Heart right ventricle (tissue), 16 donors: ENCODE measurements around the gene ATG4D. TPM values are rescaled to one million over a fixed set of nuclear protein-coding genes. Genes with fewer than 3 reads are reported as not detected.

Source experiments
- ATAC-seq, 8 donors: fragments of 200-7000 bp; cut with Tn5 transposase; one replicate each; pipeline ENCODE4 v1.9.1; 2020; ENCODE audit warnings: mild to moderate bottlenecking in 8 of 8, moderate library complexity in 8 of 8, moderate number of reproducible peaks in 1 of 8
- DNase-seq, 2 donors: peaks; one replicate each; pipeline ENCODE4 v3.0.0-alpha.2; 2020
- H3K27ac ChIP-seq, 10 donors: fragments of 200-600 bp; sonication (generic) in 2 of 10; one replicate each; pipeline versions ENCODE4 v1.5.0 to v1.8.0; 2020 to 2022; ENCODE audit warnings: mild to moderate bottlenecking in 3 of 10
- H3K27me3 ChIP-seq, 7 donors: fragments of 200-600 bp; one replicate each; pipeline ENCODE4 v1.8.0; 2021 to 2022; ENCODE audit warnings: mild to moderate bottlenecking in 2 of 7
- H3K36me3 ChIP-seq, 9 donors: fragments of 200-600 bp; sonication (generic) in 1 of 9; one replicate each; pipeline versions ENCODE4 v1.5.0 to v1.8.0; 2020 to 2022; ENCODE audit warnings: mild to moderate bottlenecking in 2 of 9
- H3K4me1 ChIP-seq, 9 donors: fragments of 200-600 bp; sonication (generic) in 1 of 9; one replicate each; pipeline versions ENCODE4 v1.5.0 to v1.8.0; 2020 to 2022; ENCODE audit warnings: mild to moderate bottlenecking in 4 of 9
- H3K4me3 ChIP-seq, 10 donors: fragments of 200-600 bp; sonication (generic) in 2 of 10; one replicate each; pipeline versions ENCODE4 v1.5.0 to v1.8.0; 2020 to 2022; ENCODE audit warnings: mild to moderate bottlenecking in 7 of 10, moderate library complexity in 2 of 10
- H3K9me3 ChIP-seq, 11 donors: fragments of 200-600 bp in 10 of 11; sonication (generic) in 2 of 11; one replicate each; pipeline versions ENCODE4 v1.5.0 to v1.8.0; 2013 to 2022; ENCODE audit warnings: mild to moderate bottlenecking in 2 of 11, control low read depth in 1 of 11, moderate library complexity in 1 of 11
- CTCF ChIP-seq, 9 donors: fragments of 200-600 bp; sonication (generic) in 2 of 9; IDR thresholded peaks; one replicate each; pipeline versions ENCODE4 v1.5.0 to v1.8.0; 2021 to 2022; ENCODE audit warnings: antibody characterized with exemption in 9 of 9, mild to moderate bottlenecking in 5 of 9, moderate library complexity in 1 of 9
- WGBS, 2 donors: extraction: QIAGEN DNeasy Blood & Tissue Kit; methylation state at CpG; one replicate each; pipeline ENCODE4 v1.1.7; 2013; ENCODE audit warnings: inconsistent platforms in 1 of 2; 5-methylcytosine and 5-hydroxymethylcytosine counted together
- intact Hi-C, 10 donors: fragments of 100-400 bp; cut with DNase I; formaldehyde crosslinking; loops; one replicate each; pipeline versions ENCODE4 v1.11.1 to v1.14.2; 2022
- polyA plus RNA-seq, 2 donors: library from polyadenylated mRNA; stranded (reverse); fragments of 200-250 nt; gene quantifications; one replicate each; pipeline ENCODE4 v1.2.3, GENCODE V29; 2013
- total RNA-seq, 10 donors: library from RNA; stranded (reverse); fragmentation: NEBNext Ultra II Directional in 3 of 10; extraction: Animal tissue kit (Norgen Biotek cat#: 25700) in 3 of 10; gene quantifications; one replicate each; pipeline versions ENCODE4 v1.2.1 to v1.2.4, GENCODE V29; 2021 to 2023
- donor health status: Arrhythmogenic right ventricular cardiomyopathy.
- donor health status: ischemic (EF 13 %, LVEDD 7.1; RV severe dilation, severe dysfunction).
- donor health status: healthy with polysubstance abuse.
- donor health status: DM: no; HTN: yes; CAD: no.
- donor health status: DM: no; HTN: no; CAD: no.
- donor health status: ischemic (EF 25% LVEDD 6.9; RV normal size, moderate dysfunction).
- donor health status: ischemic (EF 25% LVEDD 5.7; RV mildly dilated, moderate dysfunction).
- donor health status: healthy.
- donor health status: DM: yes; HTN: yes; CAD: no.
- donor health status: Ischemic cardiomyopathy.
- donor health status: ischemic (EF 35%, LVEDD 5.7; RV mildly dilated, moderate dysfunction).
- donor health status: nonischemic (EF 11% LVEDD 7.7; RV severe dilation, severe dysfunction).
- donor health status: DM: yes; HTN: yes; CAD: no.
- donor health status: PGD.
- donor health status: ischemic (EF 29% LVEDD 5.4; RV normal size, mild dysfunction).
- donor health status: nonischemic (EF 23%, LVEDD 6.1; RV moderate dilation, normal function).

Gene ATG4D
- total and polyA plus RNA-seq, 12 donors, result 47.6 to 66.2 (median 57.3) TPM

- Histone ChIP-seq H3K27ac (no peak overlapping the region), H3K9me3 (no peaks in the 10 kb centered on the region), H3K4me1 (peaks cover 0 to 23% (median 0%) of the 10 kb centered on the region in 9 donors), H3K27me3 (no peaks in the 10 kb centered on the region), H3K4me3 (no peak overlapping the region), H3K36me3 (peaks cover 0 to 98% (median 46%) of the 10 kb centered on the region in 9 donors)
- intact Hi-C loops, result no loop called here
- WGBS, 2 donors, result 94 to 96% methylated on average over 33 of the region's 33 CpGs
- DNase-seq, result no peak
- ATAC-seq, result no peak
- TF ChIP-seq CTCF (IDR thresholded peaks at IDR 0.05), result no peak
Measured at GRCh38 chr19:10557603-10558197, 14.0 kb downstream of the ATG4D start.

- H3K27me3 ChIP-seq, result no peaks in the 10 kb centered on the region
- no peaks in the 10 kb centered on the region for H3K9me3 ChIP-seq
- H3K4me1 ChIP-seq, result peaks cover 0 to 20% (median 7%) of the 10 kb centered on the region in 9 donors
- H3K4me3 ChIP-seq, result no peak overlapping the region
- ATAC-seq (no peak), DNase-seq (no peak)
- peaks cover 0 to 80% (median 25%) of the 10 kb centered on the region in 9 donors for H3K36me3 ChIP-seq
- WGBS, 2 donors, result 82 to 87% methylated on average over 7 of the region's 7 CpGs
- intact Hi-C loops, result loop anchor here in 5 of 10 donors (10.0 kb wide), 2 partner anchors 55 to 155 kb away; partner anchors contain the start of genes KEAP1 (in 4 of the 5) and CDC37 (in 1 of the 5)
- no peak overlapping the region for H3K27ac ChIP-seq
- no peak for TF ChIP-seq CTCF (IDR thresholded peaks at IDR 0.05)
Measured at GRCh38 chr19:10560154-10560553, 16.4 kb downstream of the ATG4D start.

- WGBS, 2 donors, result 95% methylated on average over 5 of the region's 5 CpGs
- intact Hi-C loops, result loop anchor here in 5 of 10 donors (10.0 kb wide), 2 partner anchors 58 to 158 kb away; partner anchors contain the start of genes KEAP1 (in 4 of the 5) and CDC37 (in 1 of the 5)
Measured at GRCh38 chr19:10562609-10563008, 18.9 kb downstream of the ATG4D start.

More at GRCh38 chr19:10562609-10563008, 18.9 kb downstream of the ATG4D start:
- Histone ChIP-seq H3K4me3 (no peak overlapping the region), H3K4me1 (peaks cover 0 to 29% (median 23%) of the 10 kb centered on the region in 9 donors), H3K27ac (no peak overlapping the region), H3K36me3 (peaks cover 0 to 61% (median 20%) of the 10 kb centered on the region in 9 donors), H3K27me3 (no peaks in the 10 kb centered on the region), H3K9me3 (no peaks in the 10 kb centered on the region)
- no peak for TF ChIP-seq CTCF (IDR thresholded peaks at IDR 0.05)
- no peak for ATAC-seq
- DNase-seq, result no peak
